Skeletal muscle satellite cell (primary cell): ENCODE results near the gene ZC3H18.

Source experiments
- H3K27me3 ChIP-seq: 2 replicates; pipeline ENCODE4 v1.7.0; 2013; ENCODE audit warnings: low read length; ENCODE audit not compliant: control insufficient read depth, insufficient read depth
- H3K36me3 ChIP-seq: 2 replicates; pipeline ENCODE4 v1.7.0; 2013; ENCODE audit warnings: mild to moderate bottlenecking, control low read depth, low read length; ENCODE audit not compliant: insufficient read depth
- H3K4me1 ChIP-seq: 2 replicates; pipeline ENCODE4 v1.7.0; 2013; ENCODE audit warnings: low read length; ENCODE audit not compliant: control insufficient read depth, insufficient read depth
- H3K4me2 ChIP-seq: 2 replicates; pipeline ENCODE4 v1.7.0; 2013; ENCODE audit warnings: mild to moderate bottlenecking, low read length
- H3K4me3 ChIP-seq: 2 replicates; pipeline ENCODE4 v1.7.0; 2013; ENCODE audit warnings: low read length
- H3K9ac ChIP-seq: 2 replicates; pipeline ENCODE4 v1.7.0; 2013; ENCODE audit warnings: mild to moderate bottlenecking, low read depth, low read length, moderate library complexity
- H3K9me3 ChIP-seq: replicated peaks from 2 replicates; pipeline ENCODE4 v1.7.0; 2013; ENCODE audit warnings: mild to moderate bottlenecking, control low read depth, low read length

Gene ZC3H18

DNA sequence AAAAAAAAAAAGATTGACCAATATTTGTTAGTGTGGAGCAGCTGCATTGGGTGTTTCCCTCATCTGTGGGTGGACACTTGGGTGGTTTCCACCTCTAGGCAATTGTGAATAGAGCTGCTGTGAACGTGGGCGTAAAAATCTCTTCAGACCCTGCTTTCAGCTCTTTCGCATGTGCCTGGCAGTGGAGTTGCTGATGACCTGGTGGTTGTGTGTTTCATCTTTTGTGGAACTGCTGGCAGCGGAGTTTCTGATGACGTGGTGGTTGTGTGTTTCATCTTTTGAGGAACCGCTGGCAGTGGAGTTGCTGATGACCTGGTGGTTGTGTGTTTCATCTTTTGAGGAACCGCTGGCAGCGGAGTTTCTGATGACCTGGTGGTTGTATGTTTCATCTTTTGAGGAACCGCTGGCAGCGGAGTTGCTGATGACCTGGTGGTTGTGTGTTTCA, 21.4 kb downstream of the ZC3H18 start:
- H3K27me3 ChIP-seq: no peaks in the 10 kb centered on the region
- no peak overlapping the region for H3K9ac ChIP-seq
- peaks cover 56% of the 10 kb centered on the region for H3K36me3 ChIP-seq
- peaks cover 6% of the 10 kb centered on the region for H3K4me1 ChIP-seq
- H3K9me3 ChIP-seq: no peaks in the 10 kb centered on the region
- H3K4me3 ChIP-seq: no peak overlapping the region
- no peak overlapping the region for H3K4me2 ChIP-seq

DNA sequence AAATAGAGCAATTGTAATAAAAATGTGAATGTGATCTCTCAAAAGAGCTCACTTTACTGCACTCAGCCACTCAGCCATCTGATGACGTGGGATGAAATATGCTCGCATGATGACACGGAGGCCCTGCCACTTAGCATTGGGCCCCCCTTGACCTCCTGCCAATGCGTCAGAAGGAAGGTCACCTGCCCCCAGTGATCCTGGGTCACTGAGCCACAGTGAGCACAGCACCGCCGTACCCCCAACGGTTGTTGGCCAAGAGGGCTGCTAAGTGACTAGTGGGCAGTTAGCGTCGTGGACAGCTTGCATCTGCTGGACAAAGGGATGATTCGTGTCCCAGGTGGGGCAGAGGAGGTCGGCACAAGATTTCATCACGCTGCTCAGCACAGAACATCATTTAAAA, 22.9 kb downstream of the ZC3H18 start:
- H3K9me3 ChIP-seq: no peaks in the 10 kb centered on the region
- no peak overlapping the region for H3K4me3 ChIP-seq
- no peak overlapping the region for H3K4me2 ChIP-seq
- peaks cover 42% of the 10 kb centered on the region for H3K36me3 ChIP-seq
- no peaks in the 10 kb centered on the region for H3K27me3 ChIP-seq
- H3K4me1 ChIP-seq: peaks cover 6% of the 10 kb centered on the region
- no peak overlapping the region for H3K9ac ChIP-seq

DNA sequence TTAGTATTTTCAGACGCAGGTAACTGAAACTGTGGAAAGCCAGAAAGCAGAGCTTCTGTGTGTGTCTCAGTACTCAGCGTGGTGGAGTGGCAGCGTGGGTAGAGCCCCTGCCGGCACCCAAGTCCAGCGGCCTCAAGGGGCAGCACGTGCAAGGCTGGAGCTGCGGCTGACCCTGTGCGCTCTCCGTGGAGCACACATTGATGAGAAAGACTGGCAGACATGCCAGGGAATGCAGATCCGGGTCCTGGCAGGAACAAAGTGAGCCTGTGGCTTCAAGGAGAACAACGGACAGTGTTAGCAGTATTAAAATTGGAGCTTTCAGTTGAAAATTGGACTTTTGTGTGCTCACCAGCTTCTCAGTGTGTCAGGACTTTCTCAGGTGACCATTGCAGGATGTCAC, 23.3 kb downstream of the ZC3H18 start:
- peaks cover 42% of the 10 kb centered on the region for H3K36me3 ChIP-seq

DNA sequence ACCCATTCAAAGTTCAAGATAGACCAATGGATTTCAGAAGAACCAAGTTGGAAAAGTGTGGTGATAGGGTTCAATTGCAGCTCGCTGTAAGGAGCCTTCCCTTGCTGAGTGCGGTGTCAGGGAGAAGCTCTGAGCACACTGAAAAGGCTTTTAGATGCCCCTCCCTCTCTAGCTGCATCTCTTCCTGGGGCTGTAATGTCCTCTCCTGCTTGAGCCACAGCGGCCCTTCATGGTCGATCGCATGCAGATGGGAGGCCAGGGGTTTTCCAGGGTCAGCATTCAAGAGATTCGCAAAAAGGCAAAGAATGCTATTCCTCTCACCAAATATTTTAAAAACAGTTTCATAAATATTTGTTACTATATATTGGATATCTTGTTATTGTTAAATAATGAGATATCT, 23.7 kb downstream of the ZC3H18 start:
- Histone ChIP-seq H3K9me3 (no peaks in the 10 kb centered on the region), H3K9ac (no peak overlapping the region), H3K36me3 (peaks cover 41% of the 10 kb centered on the region)

More for the DNA sequence above, 23.3 kb downstream of the ZC3H18 start:
- Histone ChIP-seq H3K9ac (no peak overlapping the region), H3K27me3 (no peaks in the 10 kb centered on the region), H3K4me3 (no peak overlapping the region), H3K4me2 (no peak overlapping the region), H3K4me1 (peaks cover 6% of the 10 kb centered on the region), H3K9me3 (no peaks in the 10 kb centered on the region)

DNA sequence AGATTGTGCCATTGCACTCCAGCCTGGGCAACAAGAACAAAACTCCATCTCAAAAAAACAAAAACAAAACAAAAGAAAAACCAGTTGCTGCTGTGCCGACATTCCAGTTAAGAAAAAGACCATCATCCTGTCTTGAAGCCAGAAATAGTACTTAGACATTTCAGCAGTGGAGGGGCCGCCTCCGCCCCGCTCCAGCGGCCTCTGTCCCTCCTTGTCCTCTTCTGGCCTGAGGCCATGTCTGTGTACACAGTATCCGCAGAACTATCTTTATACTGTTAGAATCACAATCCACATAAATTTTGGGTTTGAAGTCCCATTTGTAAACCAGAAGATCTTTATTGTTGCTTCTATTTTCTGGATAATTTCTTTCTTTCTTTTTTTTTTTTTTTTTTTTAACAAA, 24.9 kb downstream of the ZC3H18 start:
- H3K4me2 ChIP-seq: no peak overlapping the region
- peaks cover 6% of the 10 kb centered on the region for H3K4me1 ChIP-seq
- peaks cover 42% of the 10 kb centered on the region for H3K36me3 ChIP-seq
- H3K9me3 ChIP-seq: no peaks in the 10 kb centered on the region
- H3K4me3 ChIP-seq: no peak overlapping the region
- H3K9ac ChIP-seq: no peak overlapping the region
- no peaks in the 10 kb centered on the region for H3K27me3 ChIP-seq

More for the DNA sequence above, 23.7 kb downstream of the ZC3H18 start:
- Histone ChIP-seq H3K4me2 (no peak overlapping the region), H3K4me1 (peaks cover 6% of the 10 kb centered on the region), H3K27me3 (no peaks in the 10 kb centered on the region), H3K4me3 (no peak overlapping the region)

DNA sequence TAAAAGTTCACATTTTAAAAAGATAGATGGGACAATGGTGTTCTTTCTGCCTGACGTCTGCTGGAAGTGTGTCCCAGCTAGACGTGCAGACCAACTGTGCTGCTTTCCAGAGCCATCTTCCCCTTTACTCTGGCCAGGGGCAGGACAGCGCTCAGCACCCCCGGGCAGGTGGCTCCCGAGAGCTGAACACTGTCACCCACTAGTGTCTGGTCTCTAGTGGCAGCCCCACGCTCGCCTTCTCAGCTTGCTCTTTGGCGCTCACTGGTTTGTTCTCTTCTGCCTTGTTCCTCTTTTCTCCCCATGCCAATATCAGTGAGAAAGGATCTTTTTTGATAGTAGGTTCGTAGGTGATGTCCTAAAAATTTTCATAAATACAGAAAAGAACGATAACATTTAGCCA, 25.7 kb downstream of the ZC3H18 start:
- H3K27me3 ChIP-seq: no peaks in the 10 kb centered on the region
- peaks cover 44% of the 10 kb centered on the region for H3K36me3 ChIP-seq
- H3K4me1 ChIP-seq: peaks cover 6% of the 10 kb centered on the region
- H3K4me2 ChIP-seq: no peak overlapping the region
- no peak overlapping the region for H3K9ac ChIP-seq
- H3K9me3 ChIP-seq: no peaks in the 10 kb centered on the region
- H3K4me3 ChIP-seq: no peak overlapping the region

DNA sequence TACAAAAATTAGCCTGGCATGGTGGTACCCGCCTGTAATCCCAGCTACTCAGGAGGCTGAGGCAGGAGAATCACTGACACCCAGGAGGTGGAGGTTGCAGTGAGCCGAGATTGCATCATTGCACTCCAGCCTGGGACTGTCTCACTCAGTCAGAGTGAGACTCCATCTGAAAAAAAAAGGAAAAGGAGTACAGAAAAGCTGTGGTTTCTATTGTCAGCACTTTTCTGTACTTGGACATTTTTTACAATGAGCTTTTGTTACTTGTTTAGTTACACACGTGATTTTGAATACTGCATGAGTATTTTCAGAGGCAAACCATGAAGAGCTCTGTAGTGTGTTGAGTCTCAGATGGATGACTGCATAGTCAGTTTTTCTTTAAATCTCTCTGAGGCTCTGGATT, 26.3 kb downstream of the ZC3H18 start:
- H3K27me3 ChIP-seq: no peaks in the 10 kb centered on the region
- H3K9me3 ChIP-seq: no peaks in the 10 kb centered on the region
- peaks cover 5% of the 10 kb centered on the region for H3K4me1 ChIP-seq
- peaks cover 50% of the 10 kb centered on the region for H3K36me3 ChIP-seq
- no peak overlapping the region for H3K9ac ChIP-seq
- H3K4me2 ChIP-seq: no peak overlapping the region
- no peak overlapping the region for H3K4me3 ChIP-seq

DNA sequence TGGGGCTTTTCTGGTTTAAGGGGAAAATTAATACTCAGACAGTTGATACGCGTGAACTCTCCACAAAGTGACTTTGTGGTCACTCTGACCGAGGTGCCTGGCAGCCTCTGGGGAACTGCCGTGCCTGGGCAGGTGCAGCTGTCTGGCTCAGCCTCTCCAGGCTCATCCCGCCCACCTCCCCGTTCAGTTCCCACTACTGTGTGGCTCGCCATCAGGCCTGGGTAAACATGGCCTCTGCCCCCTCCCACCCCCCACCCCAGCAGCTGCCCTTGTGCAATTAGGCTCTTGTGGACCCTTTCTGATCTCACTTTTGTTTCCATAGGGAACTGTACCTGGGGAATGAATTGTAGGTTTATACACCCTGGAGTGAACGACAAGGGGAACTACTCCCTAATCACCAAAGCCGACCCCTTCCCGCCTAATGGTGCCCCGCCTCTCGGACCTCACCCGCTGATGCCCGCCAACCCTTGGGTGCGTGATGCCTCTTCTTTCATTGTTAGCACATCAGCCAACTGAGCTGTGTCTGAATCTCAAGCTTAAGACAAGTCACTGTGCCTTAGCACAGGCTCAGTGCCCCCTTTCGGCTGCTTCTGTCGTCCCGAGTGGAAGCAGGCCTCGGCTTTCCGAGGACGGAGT, 27.8 kb downstream of the ZC3H18 start:
- no peak overlapping the region for H3K4me2 ChIP-seq
- H3K36me3 ChIP-seq: peaks cover 55% of the 10 kb centered on the region
- no peak overlapping the region for H3K9ac ChIP-seq
- H3K27me3 ChIP-seq: no peaks in the 10 kb centered on the region
- H3K9me3 ChIP-seq: no peaks in the 10 kb centered on the region
- no peaks in the 10 kb centered on the region for H3K4me1 ChIP-seq
- no peak overlapping the region for H3K4me3 ChIP-seq

DNA sequence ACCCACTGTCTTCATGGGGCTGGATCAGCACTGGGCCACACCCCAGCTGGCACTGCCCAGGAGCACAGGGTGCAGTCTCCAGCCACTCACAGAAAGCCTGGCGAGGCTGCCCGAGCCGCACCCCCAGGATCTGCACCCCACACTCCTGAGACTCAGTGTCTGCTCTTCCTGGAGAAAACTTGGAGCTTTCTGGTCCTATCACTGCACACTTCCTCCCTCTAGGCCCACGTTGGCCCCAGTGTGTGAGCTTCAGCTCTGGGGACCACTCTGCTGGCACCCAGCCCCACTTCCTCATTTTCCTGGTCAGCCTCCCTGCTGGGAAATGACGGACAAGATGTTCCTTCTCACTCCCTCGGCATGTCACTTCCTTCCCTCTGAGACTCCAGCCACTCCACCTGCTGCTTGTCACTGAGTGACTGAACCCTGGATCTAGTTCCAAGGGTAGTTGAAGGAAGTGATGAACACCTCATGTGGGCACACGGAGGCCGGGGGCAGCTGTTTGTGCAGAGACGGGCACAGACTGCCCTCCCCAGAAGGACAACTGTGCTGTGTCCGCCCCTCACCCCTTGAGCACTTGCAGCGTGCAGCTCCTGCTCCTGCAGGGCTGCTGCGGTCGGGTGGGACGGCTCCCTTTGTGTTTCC, 29.0 kb downstream of the ZC3H18 start:
- Histone ChIP-seq H3K4me3 (no peak overlapping the region), H3K9ac (no peak overlapping the region), H3K4me1 (no peaks in the 10 kb centered on the region), H3K4me2 (no peak overlapping the region), H3K9me3 (no peaks in the 10 kb centered on the region), H3K27me3 (no peaks in the 10 kb centered on the region), H3K36me3 (peaks cover 47% of the 10 kb centered on the region)

DNA sequence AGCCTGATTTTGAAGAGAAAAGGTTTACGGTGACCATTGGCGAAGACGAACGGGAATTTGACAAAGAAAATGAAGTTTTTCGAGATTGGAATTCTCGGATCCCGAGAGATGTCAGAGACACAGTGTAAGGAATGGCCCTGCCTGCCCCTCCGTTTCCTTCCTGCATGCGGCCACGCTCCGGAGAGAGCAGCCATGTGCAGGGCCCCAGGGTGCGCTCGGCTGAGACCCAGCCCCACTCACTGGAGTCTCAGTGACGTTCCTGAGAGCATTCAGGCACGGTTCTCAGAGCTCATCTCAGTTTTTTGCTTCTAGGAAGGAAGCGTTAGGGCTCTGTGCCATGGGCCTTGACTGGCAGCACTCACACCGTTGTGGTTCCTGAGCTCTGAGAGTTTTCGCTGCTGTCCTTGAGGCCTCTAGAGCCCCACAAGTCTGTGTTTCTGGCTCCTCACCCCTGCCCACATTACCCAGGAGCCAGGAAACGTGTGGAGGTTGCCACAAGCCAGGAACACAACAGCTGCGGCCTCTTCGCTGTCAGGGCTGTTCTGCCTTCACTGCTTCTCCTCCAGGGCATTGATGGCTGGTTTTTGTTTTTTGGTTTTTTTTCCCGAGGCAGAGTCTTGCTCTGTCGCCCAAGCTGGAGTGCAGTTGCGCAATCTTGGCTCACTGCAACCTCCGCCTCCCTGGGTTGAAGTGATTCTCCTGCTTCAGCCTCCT, 29.8 kb downstream of the ZC3H18 start:
- no peaks in the 10 kb centered on the region for H3K9me3 ChIP-seq
- no peak overlapping the region for H3K9ac ChIP-seq
- H3K4me2 ChIP-seq: no peak overlapping the region
- no peak overlapping the region for H3K4me3 ChIP-seq
- peaks cover 48% of the 10 kb centered on the region for H3K36me3 ChIP-seq
- H3K4me1 ChIP-seq: no peaks in the 10 kb centered on the region
- H3K27me3 ChIP-seq: no peaks in the 10 kb centered on the region

DNA sequence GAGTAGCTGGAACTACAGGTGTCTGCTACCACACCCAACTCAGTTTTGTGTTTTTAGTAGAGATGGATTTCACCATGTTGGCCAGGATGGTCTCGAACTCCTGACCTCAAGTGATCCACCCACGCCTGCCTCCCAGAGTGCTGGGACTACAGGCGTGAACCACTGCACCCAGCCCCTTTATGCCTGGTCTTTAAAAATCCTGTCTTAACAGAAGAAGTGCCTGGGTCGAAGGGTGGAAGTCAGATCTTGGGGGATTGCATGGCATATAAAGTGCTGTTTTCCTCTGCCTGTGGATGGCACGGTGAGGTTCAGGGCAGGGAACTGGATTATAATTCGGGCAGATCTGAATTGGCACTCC, 30.3 kb downstream of the ZC3H18 start:
- Histone ChIP-seq H3K27me3 (no peaks in the 10 kb centered on the region), H3K9ac (no peak overlapping the region), H3K4me3 (no peak overlapping the region), H3K4me2 (no peak overlapping the region), H3K4me1 (no peaks in the 10 kb centered on the region), H3K9me3 (no peaks in the 10 kb centered on the region), H3K36me3 (peaks cover 48% of the 10 kb centered on the region)
